ENCODE results near the gene CRABP1. TPM values are rescaled to one million over a fixed set of nuclear protein-coding genes. Genes with fewer than 3 reads are reported as not detected.

CRABP1 gene
- total RNA-seq, 1 donor, result not detected

DNA sequence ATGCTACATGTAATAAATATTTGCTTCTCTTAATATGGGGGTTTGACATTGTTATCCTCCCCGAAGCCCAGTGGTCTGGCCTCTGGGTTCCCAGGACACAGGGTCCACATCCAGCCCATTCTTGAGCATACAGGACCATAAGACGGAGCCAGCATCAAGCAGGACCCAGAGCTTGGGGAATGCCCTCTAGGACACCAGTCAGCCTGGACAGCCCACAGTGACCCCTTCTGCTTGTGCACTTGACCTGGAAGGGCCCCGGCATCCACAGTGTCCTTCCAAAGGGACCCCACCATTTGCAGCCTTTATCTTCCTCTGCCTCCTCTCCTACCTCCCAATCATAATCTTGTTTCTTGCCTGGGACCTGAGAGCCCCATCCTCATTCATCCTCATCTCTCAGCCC, 51.6 kb downstream of the CRABP1 start:
- DNase-seq (ENCODE audit: low read depth), result no peak
- TF ChIP-seq, protein P1, sequence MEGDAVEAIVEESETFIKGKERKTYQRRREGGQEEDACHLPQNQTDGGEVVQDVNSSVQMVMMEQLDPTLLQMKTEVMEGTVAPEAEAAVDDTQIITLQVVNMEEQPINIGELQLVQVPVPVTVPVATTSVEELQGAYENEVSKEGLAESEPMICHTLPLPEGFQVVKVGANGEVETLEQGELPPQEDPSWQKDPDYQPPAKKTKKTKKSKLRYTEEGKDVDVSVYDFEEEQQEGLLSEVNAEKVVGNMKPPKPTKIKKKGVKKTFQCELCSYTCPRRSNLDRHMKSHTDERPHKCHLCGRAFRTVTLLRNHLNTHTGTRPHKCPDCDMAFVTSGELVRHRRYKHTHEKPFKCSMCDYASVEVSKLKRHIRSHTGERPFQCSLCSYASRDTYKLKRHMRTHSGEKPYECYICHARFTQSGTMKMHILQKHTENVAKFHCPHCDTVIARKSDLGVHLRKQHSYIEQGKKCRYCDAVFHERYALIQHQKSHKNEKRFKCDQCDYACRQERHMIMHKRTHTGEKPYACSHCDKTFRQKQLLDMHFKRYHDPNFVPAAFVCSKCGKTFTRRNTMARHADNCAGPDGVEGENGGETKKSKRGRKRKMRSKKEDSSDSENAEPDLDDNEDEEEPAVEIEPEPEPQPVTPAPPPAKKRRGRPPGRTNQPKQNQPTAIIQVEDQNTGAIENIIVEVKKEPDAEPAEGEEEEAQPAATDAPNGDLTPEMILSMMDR (IDR thresholded peaks at IDR 0.05; ENCODE audit: insufficient read depth, low read length), result no peak
- H3K4me3 ChIP-seq (ENCODE audit: low read depth, low read length), result no peak overlapping the region

- no peak overlapping the region for H3K4me3 ChIP-seq (ENCODE audit: low read depth, low read length)
- DNase-seq (ENCODE audit: low read depth), result no peak
- TF ChIP-seq, protein P1 (IDR thresholded peaks at IDR 0.05; ENCODE audit: insufficient read depth, low read length), result no peak
These were observed 52.3 kb downstream of the CRABP1 start for GRCh38 chr15:78392430-78392829.

- no peak for DNase-seq (ENCODE audit: low read depth)
- TF ChIP-seq, protein P1 (IDR thresholded peaks at IDR 0.05; ENCODE audit: insufficient read depth, low read length), result no peak
- no peak overlapping the region for H3K4me3 ChIP-seq (ENCODE audit: low read depth, low read length)
These were observed 53.0 kb downstream of the CRABP1 start for GRCh38 chr15:78393137-78393536.

DNA sequence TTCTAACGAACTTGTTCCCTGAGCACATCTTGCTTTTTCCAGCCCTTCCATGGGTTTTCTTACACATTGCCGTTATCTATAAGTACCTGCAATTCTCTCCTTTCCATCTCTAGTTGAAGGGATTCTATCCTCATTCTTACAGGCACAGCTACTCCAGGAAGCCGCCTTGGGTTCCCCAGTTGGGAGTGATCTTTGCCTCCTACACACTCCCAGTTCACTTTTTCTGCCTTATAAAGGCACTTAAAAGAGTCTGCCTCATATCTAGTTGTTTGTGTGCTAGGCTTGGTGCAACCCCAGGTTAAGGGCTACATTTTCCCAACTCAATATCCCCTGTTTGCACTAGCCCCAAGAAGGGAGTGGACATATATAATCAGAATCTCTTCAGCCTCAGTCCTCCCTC, 53.9 kb downstream of the CRABP1 start:
- H3K4me3 ChIP-seq (ENCODE audit: low read depth, low read length), result no peak overlapping the region
- TF ChIP-seq, protein P1 (IDR thresholded peaks at IDR 0.05; ENCODE audit: insufficient read depth, low read length), result no peak
- no peak for DNase-seq (ENCODE audit: low read depth)

DNA sequence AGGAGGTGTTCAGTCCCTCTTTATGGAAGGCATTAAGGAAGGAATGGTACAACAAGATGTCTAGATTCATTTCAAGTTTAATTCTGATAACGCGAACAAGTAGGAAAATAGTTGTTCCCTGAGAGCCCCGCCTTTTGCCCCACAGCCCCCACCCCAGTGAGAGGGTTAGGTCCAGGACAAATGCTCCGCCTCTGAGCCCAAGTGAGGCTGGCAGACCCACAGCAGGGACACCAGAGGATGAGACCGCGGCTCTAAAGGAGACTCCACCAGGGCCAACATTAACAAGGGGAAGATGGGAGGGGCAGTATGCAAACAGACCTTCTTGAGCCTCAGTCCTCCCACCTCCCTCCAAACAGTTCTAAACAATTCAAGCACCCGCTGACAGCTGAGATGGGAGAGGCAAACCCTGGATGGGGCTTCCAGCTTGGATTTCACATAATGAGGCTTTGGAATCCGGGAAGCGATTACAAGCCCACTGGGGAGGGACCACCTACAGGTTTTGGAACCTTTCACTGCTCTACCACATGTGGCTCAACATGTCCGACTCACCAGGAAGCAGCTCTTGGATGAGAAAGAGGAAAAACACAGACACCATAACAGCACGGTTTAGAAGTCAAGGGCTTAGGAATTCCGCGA, 54.9 kb downstream of the CRABP1 start:
- H3K4me3 ChIP-seq (ENCODE audit: low read depth, low read length), result no peak overlapping the region
- DNase-seq (ENCODE audit: low read depth), result no peak

DNA sequence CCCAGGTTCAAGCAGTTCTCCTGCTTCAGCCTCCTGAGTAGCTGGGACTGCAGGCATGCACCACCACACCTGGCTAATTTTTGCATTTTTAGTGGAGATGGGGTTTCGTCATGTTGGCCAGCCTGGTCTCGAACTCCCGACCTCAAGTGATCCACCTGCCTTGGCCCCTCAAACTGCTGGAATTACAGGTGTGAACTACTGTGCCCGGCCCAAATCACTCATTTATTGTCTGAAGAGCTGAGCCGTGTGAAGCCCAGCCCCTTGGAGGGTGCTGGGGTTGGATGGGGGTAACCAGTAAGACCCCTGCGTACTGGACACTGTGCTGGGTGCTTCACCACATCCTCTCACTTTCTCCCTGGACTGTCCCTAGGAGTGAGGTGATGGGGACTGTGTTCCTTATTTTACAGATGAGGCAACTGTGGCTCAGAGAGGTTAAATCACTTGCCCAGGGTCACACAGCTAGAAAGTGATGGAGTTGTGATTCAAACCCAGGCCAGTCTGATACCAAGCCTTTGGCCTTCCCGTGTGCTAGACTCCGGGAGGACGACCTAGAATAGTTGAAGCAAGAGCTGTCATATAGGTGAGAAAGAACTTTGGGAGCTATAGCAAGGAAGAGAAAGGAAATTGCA, 56.1 kb downstream of the CRABP1 start:
- TF ChIP-seq, protein P1 (IDR thresholded peaks at IDR 0.05; ENCODE audit: insufficient read depth, low read length), result no peak
- no peak for DNase-seq (ENCODE audit: low read depth)

More for the DNA sequence above, 54.9 kb downstream of the CRABP1 start:
- TF ChIP-seq, protein P1 (IDR thresholded peaks at IDR 0.05; ENCODE audit: insufficient read depth, low read length), result no peak

More for the DNA sequence above, 56.1 kb downstream of the CRABP1 start:
- H3K4me3 ChIP-seq (ENCODE audit: low read depth, low read length), result no peak overlapping the region
